GM23338 (cell line): Measurements from ENCODE around the gene DDI2. TPM values are rescaled to one million over a fixed set of nuclear protein-coding genes. Genes with fewer than 3 reads are reported as not detected.

Source experiments
- ATAC-seq: fragments of 200-7000 bp; cut with Tn5 transposase; 3 replicates; pipeline ENCODE4 v1.9.1; 2020
- DNase-seq: peaks from one replicate; pipeline ENCODE4 v3.0.0-alpha.2; 2015; ENCODE audit warnings: low spot score
- H2AFZ ChIP-seq: fragments of 200-600 bp; sonication (generic); 2 replicates; pipeline ENCODE4 v1.8.0; 2016; ENCODE audit warnings: antibody characterized with exemption, mild to moderate bottlenecking, moderate library complexity
- H3F3A ChIP-seq: fragments of 200-600 bp; sonication (generic); replicated peaks from 2 replicates; pipeline ENCODE4 v1.8.0; 2017; ENCODE audit warnings: antibody characterized with exemption, mixed run types, low read depth
- H3K27ac ChIP-seq: fragments of 200-600 bp; sonication (generic); 2 replicates; pipeline ENCODE4 v1.6.1; 2016; ENCODE audit warnings: low read depth
- H3K27me3 ChIP-seq: fragments of 200-600 bp; sonication (generic); 2 replicates; pipeline ENCODE4 v1.8.0; 2016; ENCODE audit warnings: mild to moderate bottlenecking, mixed run types, moderate library complexity; ENCODE audit not compliant: insufficient read depth
- H3K36me3 ChIP-seq: fragments of 200-600 bp; sonication (generic); 2 replicates; pipeline ENCODE4 v1.8.0; 2016; ENCODE audit warnings: mild to moderate bottlenecking; ENCODE audit not compliant: insufficient read depth
- H3K4me1 ChIP-seq: fragments of 200-600 bp; sonication (generic); 2 replicates; pipeline ENCODE4 v1.8.0; 2016; ENCODE audit warnings: mild to moderate bottlenecking, moderate library complexity; ENCODE audit not compliant: insufficient read depth
- H3K4me2 ChIP-seq: fragments of 200-600 bp; sonication (generic); 2 replicates; pipeline ENCODE4 v1.7.1; 2017; ENCODE audit warnings: mixed run types
- H3K4me3 ChIP-seq: fragments of 200-600 bp; sonication (generic); 2 replicates; pipeline ENCODE4 v1.6.1; 2016; ENCODE audit warnings: mixed run types
- H3K79me2 ChIP-seq: fragments of 200-600 bp; sonication (generic); replicated peaks from 2 replicates; pipeline ENCODE4 v1.8.0; 2017; ENCODE audit warnings: mild to moderate bottlenecking; ENCODE audit not compliant: insufficient read depth
- H3K9me2 ChIP-seq: fragments of 200-600 bp; sonication (generic); 2 replicates; pipeline ENCODE4 v1.8.0; 2017; ENCODE audit not compliant: insufficient read depth
- H4K20me1 ChIP-seq: fragments of 200-600 bp; sonication (generic); replicated peaks from 2 replicates; pipeline ENCODE4 v1.8.0; 2017; ENCODE audit warnings: mild to moderate bottlenecking; ENCODE audit not compliant: insufficient read depth
- H3K27ac Mint-ChIP-seq: 2 replicates; pipeline ENCODE4 v1.8.0; 2020; ENCODE audit warnings: inconsistent platforms, mild to moderate bottlenecking, moderate library complexity, mixed read lengths
- H3K27me3 Mint-ChIP-seq: 3 replicates; pipeline ENCODE4 v1.8.0; 2022; ENCODE audit warnings: low read depth, mild to moderate bottlenecking, moderate library complexity, mixed read lengths, inconsistent platforms; ENCODE audit not compliant: insufficient read depth, poor library complexity
- H3K36me3 Mint-ChIP-seq: 3 replicates; pipeline ENCODE4 v1.8.0; 2021; ENCODE audit warnings: low read depth, mild to moderate bottlenecking, inconsistent platforms, moderate library complexity, mixed read lengths
- H3K4me1 Mint-ChIP-seq: 3 replicates; pipeline ENCODE4 v1.8.0; 2020; ENCODE audit warnings: mild to moderate bottlenecking, inconsistent platforms, mixed read lengths
- H3K4me3 Mint-ChIP-seq: 3 replicates; pipeline ENCODE4 v1.8.0; 2021; ENCODE audit warnings: moderate library complexity, mild to moderate bottlenecking, inconsistent platforms, mixed read lengths
- H3K9me3 Mint-ChIP-seq: 3 replicates; pipeline ENCODE4 v1.8.0; 2020; ENCODE audit warnings: moderate library complexity, mild to moderate bottlenecking, inconsistent platforms, mixed read lengths
- REST ChIP-seq: IDR thresholded peaks from one replicate; pipeline ENCODE4 v1.6.1; 2018; ENCODE audit warnings: antibody characterized with exemption; ENCODE audit not compliant: unreplicated experiment
- ZNF462 ChIP-seq: fragments of 250-450 bp; sonication (Bioruptor Pico); IDR thresholded peaks from 2 replicates; pipeline ENCODE4 v1.5.0; 2020; ENCODE audit warnings: mild to moderate bottlenecking, moderate library complexity
- polyA plus RNA-seq: library from polyadenylated mRNA; unstranded; fragments of >200 nt; fragmentation: Nextera tagmentation; extraction: Ambion mirVana; gene quantifications from 2 replicates; pipeline ENCODE4 v1.2.1, GENCODE V29; 2016
- total RNA-seq: library from RNA; depleted of rRNA; stranded (reverse); fragments of >200 nt; shearing (Covaris generic); gene quantifications from 2 replicates; pipeline ENCODE4 v1.2.3, GENCODE V29; 2014

The DDI2 gene
- total and polyA plus RNA-seq, 2 experiments from 2014 or later, result 8.0 to 43.3 TPM

- Histone ChIP-seq H3K4me2 (no peak overlapping the region; the same call in 1 of the 2 replicates), H2AFZ (no peak overlapping the region), H3K27me3 (no peaks in the 10 kb centered on the region), H4K20me1 (peaks cover 7% of the 10 kb centered on the region), H3K9me2 (0 out of 2 replicates have a peak, but pooled peaks cover 2% of the 10 kb centered on the region), H3K4me1 (peaks cover 9% of the 10 kb centered on the region; the same call in 1 of the 2 replicates), H3K79me2 (0 out of 2 replicates have a peak, but pooled peaks cover 3% of the 10 kb centered on the region), H3K27ac (peak overlapping the region; percentile 33; the same call in 1 of the 2 replicates), H3K36me3 (no peaks in the 10 kb centered on the region), H3K4me3 (no peak overlapping the region), H3F3A (no peaks in the 10 kb centered on the region)
- H3K36me3 Mint-ChIP-seq, result no peaks in the 10 kb centered on the region
- ATAC-seq (peak; percentile 67), DNase-seq (peak; percentile 52)
- peaks cover 34% of the 10 kb centered on the region for H3K4me1 Mint-ChIP-seq
- H3K27ac Mint-ChIP-seq, result peak overlapping the region; percentile 64
- peaks cover 8% of the 10 kb centered on the region for H3K27me3 Mint-ChIP-seq
- no peaks in the 10 kb centered on the region for H3K9me3 Mint-ChIP-seq
- H3K4me3 Mint-ChIP-seq, result peak overlapping the region; percentile 4; the same call in 1 of the 3 replicates
- TF ChIP-seq ZNF462 (CRISPR knock-in tag) (peak; percentile 70; the same call in 1 of the 2 replicates), REST (no peak)
Measured at GRCh38 chr1:15669074-15669473, 51.8 kb downstream of the DDI2 start.
